Head of caudate nucleus (tissue), 42 donors: ENCODE data around the gene IMMT.
"Not testable (repeated sequence)": the region's sequence is repeated elsewhere in the genome, so short reads cannot be mapped to it uniquely, and the experiment has no call there.

ENCODE experiments used
- DNase-seq, 42 donors: peaks; one replicate each; pipeline versions ENCODE4 v3.0.0 to v3.0.0-alpha.2; 2020 to 2021; ENCODE audit warnings: mixed read lengths in 7 of 42
- intact Hi-C: fragments of 100-400 bp; cut with DNase I; formaldehyde crosslinking; loops from one replicate; pipeline ENCODE4 v1.15.0; 2022

The IMMT gene

DNA sequence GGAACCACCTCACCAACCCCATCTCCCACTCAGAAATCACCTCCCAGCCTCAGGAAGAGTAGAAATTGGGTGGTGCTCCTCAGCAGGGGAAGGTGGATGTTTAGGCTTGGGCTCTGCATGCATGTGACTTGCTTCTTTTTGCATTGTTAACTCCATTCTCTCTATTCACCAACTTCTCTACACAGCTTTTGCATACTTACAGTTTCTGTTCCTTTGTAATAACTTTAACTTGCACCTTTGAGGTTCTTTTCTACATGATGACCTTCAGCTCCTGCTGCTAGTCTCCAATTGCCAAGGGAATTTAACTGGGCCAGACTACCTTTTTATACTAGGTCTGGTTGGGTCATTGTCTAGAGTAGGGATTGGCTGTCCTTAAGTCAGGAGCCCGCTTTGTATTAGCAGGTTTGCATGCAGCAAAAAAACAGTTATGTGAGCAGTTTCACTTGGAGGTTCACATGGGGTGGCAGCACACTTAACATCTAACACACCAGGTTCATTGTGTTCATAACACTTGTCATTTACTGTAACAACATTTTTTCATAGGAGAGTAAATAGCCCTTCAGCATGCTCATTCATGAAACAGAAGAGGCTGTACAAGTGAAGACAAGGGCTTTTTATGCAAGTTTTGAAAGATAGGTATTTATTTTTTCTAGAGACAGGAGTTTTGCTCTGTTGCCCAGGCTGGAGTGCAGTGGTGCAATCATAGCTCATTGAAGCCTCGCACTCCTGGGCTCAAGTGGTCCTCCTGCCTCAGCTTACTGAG lies 16.0 kb upstream of the IMMT start:
- intact Hi-C loops, result loop anchor here (10.0 kb wide), 1 partner anchor 154 kb away; no protein-coding TSS in a partner anchor
- peak in 1 of 42 donors; percentile 11 for DNase-seq

GRCh38 chr2:86204458-86204857 lies 9.2 kb upstream of the IMMT start:
- no peak for DNase-seq
- intact Hi-C loops, result no loop called here

DNA sequence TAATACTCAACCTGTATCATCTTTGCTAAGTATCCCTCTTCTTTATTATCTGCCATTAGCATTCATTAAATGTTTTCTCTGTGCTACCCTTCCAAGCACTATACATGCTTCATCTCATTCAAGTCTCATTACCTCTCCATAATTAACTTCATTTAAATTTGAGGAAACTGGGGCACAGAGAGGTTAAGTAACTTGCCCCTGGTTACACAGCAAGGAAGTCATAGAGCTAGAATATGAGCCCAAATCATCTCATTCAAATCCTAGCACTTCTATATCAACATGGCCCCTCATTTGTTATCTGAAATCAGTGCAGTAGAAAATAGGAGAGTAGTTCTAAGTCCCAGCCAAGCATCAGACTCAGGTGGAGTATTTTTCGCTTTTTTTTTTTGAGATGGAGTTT lies 8.4 kb upstream of the IMMT start:
- DNase-seq, result no peak
- intact Hi-C loops, result no loop called here

DNA sequence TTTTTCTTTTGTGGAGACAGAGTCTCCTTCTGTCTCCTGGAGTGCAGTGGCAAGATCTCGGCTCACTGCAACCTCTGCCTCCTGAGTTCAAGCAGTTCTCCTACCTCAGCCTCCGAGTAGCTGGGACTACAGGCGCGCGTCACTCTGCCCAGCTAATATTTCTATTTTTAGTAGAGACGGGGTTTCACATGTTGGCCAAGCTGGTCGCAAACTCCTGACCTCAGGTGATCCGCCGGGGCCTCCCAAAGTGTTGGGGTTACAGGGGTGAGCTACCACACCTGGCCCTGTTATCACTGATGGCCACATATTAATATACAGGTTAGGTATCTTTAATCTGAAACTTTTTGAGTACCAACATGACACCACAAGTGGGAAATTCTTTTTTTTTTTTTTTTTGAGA lies 7.4 kb upstream of the IMMT start:
- intact Hi-C loops, result no loop called here
- no peak for DNase-seq

DNA sequence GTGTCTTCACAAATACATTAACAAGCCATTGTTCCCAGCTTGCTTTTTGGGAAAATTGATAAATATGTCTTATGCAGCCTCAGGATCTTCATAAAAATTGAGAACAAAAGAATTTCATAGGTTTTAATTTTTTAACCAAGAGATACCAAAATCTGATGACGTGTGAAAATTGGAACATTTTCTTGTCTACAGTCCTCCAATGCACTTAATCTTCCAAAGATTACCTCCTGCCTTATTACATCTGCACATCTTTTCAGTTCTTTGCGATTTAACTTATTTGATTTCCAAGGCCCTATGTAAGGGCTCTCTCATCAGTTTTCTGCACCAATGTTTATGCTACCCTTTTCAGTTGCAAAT lies 7.1 kb upstream of the IMMT start:
- DNase-seq, result no peak
- intact Hi-C loops, result no loop called here

DNA sequence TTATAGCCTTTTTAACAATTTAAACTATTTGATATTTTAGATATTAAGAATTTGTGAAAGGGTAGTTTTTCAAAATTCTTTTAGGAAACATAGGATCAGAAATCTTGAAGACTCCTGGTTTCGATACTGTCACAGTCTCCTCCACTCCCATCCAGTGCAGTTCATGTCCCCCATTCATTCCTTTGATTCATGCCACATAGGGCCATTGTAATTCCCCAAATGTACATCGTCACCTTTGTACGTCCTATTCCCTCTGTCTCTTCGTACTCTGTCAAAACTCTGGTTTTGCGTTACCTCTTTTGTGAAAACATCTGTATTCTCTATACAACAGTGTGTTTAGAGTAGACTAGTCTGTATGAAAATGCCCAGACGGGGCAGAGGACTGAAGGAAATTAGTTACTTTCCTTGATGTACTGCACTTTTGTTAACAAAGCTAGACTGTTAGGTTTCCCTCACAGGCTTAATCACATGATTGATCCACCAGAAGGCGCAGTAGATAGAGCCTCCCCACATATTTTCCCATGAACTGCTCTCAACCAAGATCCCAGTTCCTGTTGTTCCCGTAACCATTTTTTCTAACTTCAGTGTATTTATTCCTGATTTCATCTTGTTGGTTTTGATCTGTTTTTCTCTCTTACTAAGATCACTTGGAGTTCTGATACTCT lies 6.5 kb upstream of the IMMT start:
- peak in 6 of 42 donors; percentile 40 to 72 (median 61) for DNase-seq
- intact Hi-C loops, result no loop called here

- DNase-seq, intact Hi-C loops: not testable (repeated sequence)
Measured at GRCh38 chr2:86200564-86200963, 5.3 kb upstream of the IMMT start.

DNA sequence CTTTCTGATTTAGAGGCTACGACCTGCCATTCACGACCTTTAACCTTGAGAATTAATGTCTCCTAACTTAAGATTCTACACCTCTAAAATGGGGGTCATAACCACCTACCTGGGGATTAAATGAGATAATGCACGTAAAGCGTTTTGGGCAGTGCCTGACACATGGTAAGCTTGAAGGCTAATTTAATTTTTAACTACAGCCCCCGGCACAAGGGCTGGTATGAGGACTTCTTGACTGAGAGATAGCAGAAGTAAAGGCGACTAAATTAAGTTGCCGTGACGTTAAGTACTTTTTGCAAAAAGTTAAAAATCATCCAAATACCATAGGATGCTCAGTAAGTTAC lies 4.5 kb upstream of the IMMT start:
- no peak for DNase-seq
- intact Hi-C loops, result loop anchor here (10.0 kb wide), 2 partner anchors 95 to 245 kb away; partner anchors contain the start of genes KDM3A, POLR1A and PTCD3

DNA sequence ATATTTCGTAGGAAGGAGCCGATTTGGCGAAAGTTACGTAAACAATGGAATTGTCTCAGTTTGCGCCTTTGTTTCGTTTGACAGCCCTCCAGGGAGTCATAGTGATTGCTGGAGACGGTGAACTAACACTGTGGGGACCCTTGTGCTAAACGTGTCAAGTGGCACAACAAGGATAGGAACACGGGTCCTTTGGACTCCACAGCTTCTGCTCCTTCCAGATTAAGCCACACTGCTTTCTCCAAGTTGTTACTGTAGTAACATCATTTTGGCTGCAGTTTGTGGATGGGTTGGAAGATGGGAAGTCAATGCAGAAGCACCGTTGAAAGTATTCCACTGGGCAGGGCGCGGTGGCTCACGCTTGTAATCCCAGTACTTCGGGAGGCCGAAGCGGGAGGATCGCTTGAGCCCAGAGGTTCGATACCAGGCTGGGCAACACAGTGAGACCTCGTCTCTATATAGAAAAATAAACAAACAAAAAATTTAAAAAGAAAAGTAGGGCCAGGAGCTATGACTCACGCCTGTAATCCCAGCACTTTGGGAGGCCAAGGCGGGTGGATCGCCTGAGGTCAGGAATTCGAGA lies 636 bp upstream of the IMMT start:
- intact Hi-C loops, result loop anchor here (10.0 kb wide), 2 partner anchors 91 to 249 kb away; partner anchors contain the start of genes KDM3A, POLR1A and PTCD3
- no peak for DNase-seq

DNA sequence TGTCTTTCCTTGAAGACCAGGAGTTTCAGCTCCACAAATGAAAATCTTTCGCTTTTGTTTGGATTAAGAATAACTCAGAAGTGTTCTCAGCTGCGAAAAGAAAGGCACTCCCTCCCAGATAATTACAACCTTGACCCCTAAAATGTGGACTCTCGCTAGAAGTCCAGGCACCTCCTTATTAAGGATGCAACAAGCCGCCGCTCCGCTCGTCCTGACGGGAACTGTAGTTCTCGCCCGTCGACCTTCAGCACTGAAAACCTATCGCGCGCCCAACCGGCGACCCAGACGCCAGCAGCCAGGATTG lies 559 bp downstream of the IMMT start:
- intact Hi-C loops, result loop anchor here (10.0 kb wide), 2 partner anchors 90 to 250 kb away; partner anchors contain the start of genes KDM3A, POLR1A and PTCD3
- DNase-seq, result peak in 31 of 42 donors; percentile 88 to 98 (median 95)

- DNase-seq, result no peak
- intact Hi-C loops, result loop anchor here (10.0 kb wide), 2 partner anchors 89 to 251 kb away; partner anchors contain the start of genes KDM3A, POLR1A and PTCD3
Measured at GRCh38 chr2:86193901-86194567, 1.2 kb downstream of the IMMT start.

DNA sequence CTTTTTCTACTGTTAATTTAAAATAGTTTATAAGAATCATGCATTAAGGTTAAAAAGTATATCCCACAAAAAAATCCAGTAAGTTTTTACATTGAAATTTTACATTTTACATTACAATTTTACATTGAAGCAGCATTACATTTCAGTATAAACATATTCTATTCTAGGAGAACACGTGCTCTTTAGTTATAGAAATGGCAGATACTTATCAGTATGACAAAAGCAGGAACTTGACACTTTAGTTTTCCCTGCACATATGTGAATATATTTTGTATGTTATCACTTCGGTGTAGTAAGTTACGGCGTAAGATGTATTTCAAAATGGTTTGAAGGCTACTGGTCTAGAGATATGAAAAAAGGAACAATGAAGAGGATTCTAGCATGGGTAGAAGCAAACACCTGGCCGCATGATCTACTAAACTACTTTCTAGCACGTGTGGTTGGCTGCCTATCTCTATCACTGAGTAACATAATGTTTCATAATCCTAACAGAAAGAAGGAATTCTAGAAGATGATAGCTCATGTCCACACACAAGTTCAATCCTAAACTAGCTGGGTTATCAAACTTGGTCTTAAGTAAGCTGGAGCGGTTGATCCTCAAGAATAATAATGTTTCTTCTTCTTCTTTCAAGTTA lies 5.4 kb downstream of the IMMT start:
- intact Hi-C loops, result loop anchor here (10.0 kb wide), 2 partner anchors 85 to 255 kb away; partner anchors contain the start of genes KDM3A, POLR1A and PTCD3
- DNase-seq, result no peak

DNA sequence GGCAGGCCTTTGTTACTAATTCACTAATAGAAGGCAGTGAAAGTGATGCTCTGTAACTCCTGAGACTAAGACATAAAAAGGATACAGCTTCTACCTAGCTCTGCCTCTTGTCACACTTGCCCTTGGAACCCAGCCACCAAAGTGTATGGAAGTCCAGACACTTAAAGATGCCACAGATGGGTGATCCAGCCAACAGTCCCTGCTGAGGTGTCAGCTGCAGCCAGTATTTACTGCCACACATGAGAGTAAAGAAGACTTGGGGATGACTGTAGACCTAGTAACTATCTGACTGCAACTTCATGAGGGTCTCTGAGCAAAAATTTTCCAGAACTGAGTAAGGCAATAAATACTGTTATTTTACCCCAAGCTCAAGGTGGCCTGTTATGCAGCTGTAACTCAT lies 8.8 kb downstream of the IMMT start:
- DNase-seq, result no peak
- intact Hi-C loops, result no loop called here

- no peak for DNase-seq
- intact Hi-C loops, result no loop called here
Measured at GRCh38 chr2:86185517-86186212, 9.6 kb downstream of the IMMT start.

- intact Hi-C loops, result no loop called here
- DNase-seq, result no peak
Measured at GRCh38 chr2:86176597-86176996, 18.7 kb downstream of the IMMT start.

GRCh38 chr2:86175828-86176227 lies 19.4 kb downstream of the IMMT start:
- intact Hi-C loops, result no loop called here
- no peak for DNase-seq

DNA sequence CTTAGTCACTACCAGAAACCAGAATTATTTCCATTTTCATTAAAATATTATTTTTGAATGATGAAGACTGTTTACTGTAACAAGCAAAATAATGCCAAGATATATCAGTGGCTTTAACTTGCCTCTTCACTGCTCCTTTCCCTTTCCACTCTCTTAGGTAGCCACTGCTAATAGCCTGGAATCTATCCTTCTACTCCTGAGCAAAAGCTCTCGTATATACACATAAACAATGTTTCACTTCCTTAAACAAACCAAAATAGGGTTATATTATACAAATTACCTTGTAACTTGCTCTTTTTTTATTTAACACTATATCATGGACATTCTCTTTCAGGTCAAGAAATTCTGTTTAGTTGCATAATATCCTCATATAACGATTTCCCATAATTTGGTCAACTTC lies 20.8 kb downstream of the IMMT start:
- intact Hi-C loops, result no loop called here
- DNase-seq, result no peak

GRCh38 chr2:86172610-86173009 lies 22.7 kb downstream of the IMMT start:
- intact Hi-C loops, result no loop called here
- no peak for DNase-seq

- intact Hi-C loops, result no loop called here
- DNase-seq, result no peak
Measured at GRCh38 chr2:86171295-86171694, 24.0 kb downstream of the IMMT start.
